Common myeloid progenitor, CD34-positive (primary cell): ENCODE data around the gene KATNAL1.

ENCODE experiments used
- CTCF ChIA-PET: fragments of 350-600 bp; sonication (Branson Sonifier 250); formaldehyde crosslinking; loops from one replicate; lab custom pipeline; 2021; ENCODE audit warnings: antibody characterized with exemption; lab: Charles Lee
- POLR2A ChIA-PET: fragments of 350-600 bp; sonication (Branson Sonifier 250); formaldehyde crosslinking; loops from one replicate; lab custom pipeline; 2021; ENCODE audit warnings: antibody characterized with exemption; lab: Charles Lee
- DNase-seq, 3 donors: peaks; one replicate each; pipeline versions ENCODE4 v3.0.0 to v3.0.0-alpha.2; 2013
- H3K27ac ChIP-seq, 2 experiments: 1 replicate in 1 of 2; 2 replicates in 1 of 2; pipeline ENCODE4 v1.7.0; 2013; ENCODE audit warnings: inconsistent platforms in 2 of 2, low read length in 2 of 2, mild to moderate bottlenecking in 2 of 2, low read depth in 1 of 2, moderate library complexity in 1 of 2; ENCODE audit not compliant: severe bottlenecking in 2 of 2, insufficient read depth in 1 of 2, poor library complexity in 1 of 2
- H3K27me3 ChIP-seq, 5 experiments: replicated peaks in 2 of 5; 1 replicate in 3 of 5; 2 replicates in 2 of 5; pipeline versions ENCODE4 v1.6.1 to v1.7.0; 2013; ENCODE audit warnings: low read length in 4 of 5, mild to moderate bottlenecking in 2 of 5, moderate library complexity in 2 of 5, inconsistent platforms in 1 of 5; ENCODE audit not compliant: insufficient read depth in 5 of 5, control insufficient read depth in 4 of 5
- H3K36me3 ChIP-seq, 4 experiments: 1 replicate in 2 of 4; 2 replicates in 2 of 4; pipeline versions ENCODE4 v1.6.1 to v1.7.0; 2013; ENCODE audit warnings: low read length in 3 of 4, control low read depth in 1 of 4, mild to moderate bottlenecking in 1 of 4; ENCODE audit not compliant: control insufficient read depth in 4 of 4, insufficient read depth in 4 of 4
- H3K4me1 ChIP-seq, 4 experiments: 1 replicate in 3 of 4; 2 replicates in 1 of 4; pipeline versions ENCODE4 v1.6.1 to v1.7.1; 2013; ENCODE audit warnings: low read length in 3 of 4, mild to moderate bottlenecking in 3 of 4, control low read depth in 1 of 4, inconsistent platforms in 1 of 4, moderate library complexity in 1 of 4; ENCODE audit not compliant: control insufficient read depth in 4 of 4, insufficient read depth in 4 of 4; ENCODE audit errors: control extremely low read depth in 1 of 4
- H3K4me3 ChIP-seq, 7 experiments: 1 replicate in 4 of 7; 2 replicates in 3 of 7; pipeline versions ENCODE4 v1.5.1 to v1.7.0; 2013; ENCODE audit warnings: mild to moderate bottlenecking in 7 of 7, low read length in 6 of 7, moderate library complexity in 6 of 7, inconsistent platforms in 2 of 7, low read depth in 2 of 7, control low read depth in 1 of 7; ENCODE audit not compliant: insufficient read depth in 4 of 7, control insufficient read depth in 1 of 7; ENCODE audit errors: extremely low read depth in 1 of 7
- H3K9me3 ChIP-seq, 5 experiments: 1 replicate in 4 of 5; 2 replicates in 1 of 5; pipeline versions ENCODE4 v1.6.1 to v1.7.1; 2013; ENCODE audit warnings: low read length in 4 of 5, mild to moderate bottlenecking in 2 of 5, inconsistent platforms in 1 of 5, low read depth in 1 of 5, moderate library complexity in 1 of 5; ENCODE audit not compliant: control insufficient read depth in 4 of 5, insufficient read depth in 2 of 5; ENCODE audit errors: control extremely low read depth in 1 of 5
- WGBS: methylation state at CpG from one replicate; pipeline ENCODE4 v1.1.5; 2013; ENCODE audit not compliant: insufficient coverage; 5-methylcytosine and 5-hydroxymethylcytosine counted together

KATNAL1 gene

DNA sequence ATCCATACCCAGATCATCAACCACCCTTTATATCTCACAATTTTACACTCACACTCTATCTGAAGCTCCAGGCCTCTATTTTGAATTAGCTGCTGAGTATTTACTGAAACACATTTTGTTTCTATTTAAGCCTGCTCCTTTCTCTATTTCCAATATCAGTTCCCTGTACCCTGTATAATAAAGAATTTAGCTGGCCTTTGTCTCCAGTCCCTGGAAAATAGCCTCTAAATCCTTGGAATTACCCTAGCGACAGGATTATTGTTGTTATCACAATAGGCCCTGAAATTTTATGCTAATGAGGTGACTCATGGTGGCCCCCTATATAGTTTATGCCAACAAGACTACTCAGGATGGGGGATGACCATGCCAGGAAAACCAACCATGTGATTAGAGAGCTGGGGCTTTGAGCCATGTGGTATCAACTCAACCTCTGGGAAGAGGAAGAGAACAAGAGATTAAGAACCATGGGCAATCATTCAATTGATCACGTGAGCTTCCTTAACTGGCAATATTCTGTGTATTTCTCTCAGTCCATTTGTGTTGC lies 72.7 kb downstream of the KATNAL1 start:
- H3K27ac ChIP-seq = no peak overlapping the region
- POLR2A ChIA-PET = no interaction called here
- no peaks in the 10 kb centered on the region for H3K4me1 ChIP-seq
- H3K36me3 ChIP-seq = peaks cover 8 to 30% (median 13%) of the 10 kb centered on the region in 4 experiments
- H3K4me3 ChIP-seq = no peak overlapping the region
- CTCF ChIA-PET = interaction anchor here (0.6 to 1.4 kb wide), 3 partner anchors 15 to 41 kb away, joined by 3 to 4 read pairs (median 3); no protein-coding TSS in a partner anchor
- H3K9me3 ChIP-seq = peaks cover 0 to 9% (median 0%) of the 10 kb centered on the region in 5 experiments
- no peak for DNase-seq
- H3K27me3 ChIP-seq = no peaks in the 10 kb centered on the region
- 100% methylated on average over 1 of the region's 2 CpGs for WGBS

DNA sequence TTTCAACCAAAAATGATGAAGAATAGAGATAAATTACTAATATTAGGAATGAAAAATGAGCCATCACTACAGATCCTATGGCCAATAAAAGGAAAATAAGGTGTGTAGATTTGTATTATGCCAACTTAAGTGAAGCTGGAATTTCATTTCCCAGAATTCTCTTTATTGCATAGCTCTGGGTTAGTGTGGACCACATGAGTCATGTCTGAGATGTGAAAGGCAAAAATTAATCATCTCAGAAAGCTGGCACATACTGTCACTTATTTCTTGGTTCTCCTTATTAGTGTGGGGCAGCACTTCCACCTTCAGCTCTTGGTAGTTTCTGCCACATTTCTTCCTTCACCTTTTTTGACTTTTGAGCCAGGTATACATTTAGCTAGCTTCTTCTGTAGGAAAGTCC lies 82.6 kb downstream of the KATNAL1 start:
- H3K27ac ChIP-seq = no peak overlapping the region
- ChIA-PET POLR2A (no interaction called here), CTCF (no interaction called here)
- peaks cover 24 to 69% (median 32%) of the 10 kb centered on the region in 4 experiments for H3K36me3 ChIP-seq
- no peak overlapping the region for H3K4me3 ChIP-seq
- H3K9me3 ChIP-seq = peaks cover 7 to 30% (median 14%) of the 10 kb centered on the region in 5 experiments
- no peaks in the 10 kb centered on the region for H3K4me1 ChIP-seq
- H3K27me3 ChIP-seq = no peaks in the 10 kb centered on the region
- DNase-seq = peak in 2 of 3 donors; percentile 7 to 15

DNA sequence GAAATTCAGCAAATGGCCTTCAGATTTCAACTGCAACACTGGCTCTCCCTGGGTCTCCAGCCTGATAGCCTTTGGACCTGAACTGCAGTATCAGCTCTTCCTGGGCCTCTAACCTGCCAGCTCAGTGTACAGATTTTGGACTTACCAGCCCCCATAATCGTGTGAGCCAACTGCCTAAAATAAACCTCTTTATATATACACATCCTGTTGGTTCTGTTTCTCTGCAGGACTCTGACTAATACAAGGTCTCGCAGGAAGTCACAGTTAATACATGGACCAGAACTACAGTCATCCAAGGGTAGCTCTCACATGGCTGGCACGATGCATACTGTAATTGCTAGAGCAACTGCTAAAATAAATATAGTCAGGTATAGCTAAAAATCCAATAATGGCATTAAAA lies 85.1 kb downstream of the KATNAL1 start:
- CTCF ChIA-PET = interaction anchor here (1.2 kb wide), 1 partner anchor 25 kb away, joined by 3 read pairs; no protein-coding TSS in a partner anchor

DNA sequence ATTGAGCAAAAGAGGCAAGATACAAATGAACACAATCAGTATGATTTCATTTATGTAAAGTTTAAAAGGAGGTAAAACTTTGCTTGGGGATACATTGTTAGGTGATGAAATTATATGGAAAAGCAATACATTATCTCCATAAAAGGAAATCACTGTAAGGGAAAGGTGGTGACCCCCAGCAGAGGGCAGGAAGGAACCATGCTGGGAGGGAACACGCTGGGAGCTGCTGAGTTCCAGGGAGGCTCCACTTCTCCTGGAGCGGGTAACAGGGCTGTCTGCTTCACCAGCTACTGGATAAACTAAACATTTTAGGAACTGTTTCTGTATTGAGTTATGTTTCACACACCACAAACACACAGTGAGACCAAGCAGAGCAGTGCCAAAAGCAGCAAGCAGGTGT lies 91.2 kb downstream of the KATNAL1 start:
- H3K4me3 ChIP-seq = no peak overlapping the region
- ChIA-PET CTCF (no interaction called here), POLR2A (no interaction called here)
- no peaks in the 10 kb centered on the region for H3K27me3 ChIP-seq
- no CpG with 5 or more reads among the region's 2 CpGs for WGBS
- DNase-seq = no peak
- no peaks in the 10 kb centered on the region for H3K9me3 ChIP-seq
- no peaks in the 10 kb centered on the region for H3K4me1 ChIP-seq
- peaks cover 5 to 17% (median 7%) of the 10 kb centered on the region in 4 experiments for H3K36me3 ChIP-seq
- H3K27ac ChIP-seq = no peak overlapping the region

More for the DNA sequence above, 85.1 kb downstream of the KATNAL1 start:
- DNase-seq = no peak
- Histone ChIP-seq H3K4me3 (no peak overlapping the region), H3K9me3 (peaks cover 7 to 30% (median 14%) of the 10 kb centered on the region in 5 experiments), H3K4me1 (no peaks in the 10 kb centered on the region), H3K36me3 (peaks cover 23 to 60% (median 24%) of the 10 kb centered on the region in 4 experiments), H3K27ac (no peak overlapping the region), H3K27me3 (no peaks in the 10 kb centered on the region)
- WGBS = 86% methylated on average over 1 of the region's 3 CpGs
- POLR2A ChIA-PET = no interaction called here

DNA sequence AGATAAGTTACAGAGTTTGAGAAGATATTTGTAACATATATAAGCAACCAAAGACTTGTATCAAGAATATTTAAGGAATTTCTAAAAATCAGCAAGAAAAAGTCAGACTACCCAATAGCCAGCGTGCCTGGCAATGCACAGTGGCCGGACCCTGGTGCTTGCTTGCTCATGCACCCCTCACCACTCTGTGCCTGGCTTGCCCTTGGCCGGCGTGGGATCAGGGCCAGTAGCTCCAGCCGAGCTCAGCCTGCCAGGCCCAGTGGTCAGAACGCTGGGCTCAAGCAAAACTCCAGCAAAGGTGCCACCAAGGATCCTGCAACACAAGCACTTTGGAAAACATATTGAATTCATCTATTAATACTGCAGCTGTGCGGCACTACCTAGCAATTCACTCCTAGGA lies 95.1 kb downstream of the KATNAL1 start:
- H3K27me3 ChIP-seq = no peaks in the 10 kb centered on the region
- WGBS = 100% methylated on average over 6 of the region's 7 CpGs
- no peaks in the 10 kb centered on the region for H3K4me1 ChIP-seq
- no peak for DNase-seq
- no peak overlapping the region for H3K4me3 ChIP-seq
- no peaks in the 10 kb centered on the region for H3K9me3 ChIP-seq
- ChIA-PET POLR2A (no interaction called here), CTCF (no interaction called here)
- H3K27ac ChIP-seq = no peak overlapping the region
- H3K36me3 ChIP-seq = peaks cover 2 to 26% (median 12%) of the 10 kb centered on the region in 4 experiments

DNA sequence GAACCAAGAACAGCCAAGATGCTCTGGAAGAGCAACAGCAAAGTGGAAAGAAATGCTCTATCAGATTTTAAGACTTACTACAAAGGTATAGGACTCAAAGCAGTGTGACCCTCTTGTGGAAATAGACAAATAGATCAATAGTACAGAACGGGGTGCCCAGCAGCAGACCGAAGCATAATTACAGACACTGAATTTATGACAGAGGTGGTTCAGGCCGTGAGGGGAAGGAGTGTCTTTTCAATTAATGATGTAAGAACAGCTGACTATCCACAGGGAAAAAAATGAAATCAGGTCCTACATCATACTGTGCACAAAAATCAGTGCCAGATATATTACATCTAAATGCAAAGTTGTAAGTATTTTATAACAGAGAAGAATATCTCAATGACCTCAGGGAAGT lies 95.6 kb downstream of the KATNAL1 start:
- Histone ChIP-seq H3K9me3 (no peaks in the 10 kb centered on the region), H3K27me3 (no peaks in the 10 kb centered on the region), H3K4me1 (no peaks in the 10 kb centered on the region), H3K27ac (no peak overlapping the region), H3K4me3 (no peak overlapping the region), H3K36me3 (peaks cover 2 to 24% (median 11%) of the 10 kb centered on the region in 4 experiments)
- WGBS = 100% methylated on average over 3 of the region's 3 CpGs
- DNase-seq = no peak
- POLR2A ChIA-PET = no interaction called here
- CTCF ChIA-PET = interaction anchor here (1.4 kb wide), 1 partner anchor 80 kb away, joined by 4 read pairs; no protein-coding TSS in a partner anchor

DNA sequence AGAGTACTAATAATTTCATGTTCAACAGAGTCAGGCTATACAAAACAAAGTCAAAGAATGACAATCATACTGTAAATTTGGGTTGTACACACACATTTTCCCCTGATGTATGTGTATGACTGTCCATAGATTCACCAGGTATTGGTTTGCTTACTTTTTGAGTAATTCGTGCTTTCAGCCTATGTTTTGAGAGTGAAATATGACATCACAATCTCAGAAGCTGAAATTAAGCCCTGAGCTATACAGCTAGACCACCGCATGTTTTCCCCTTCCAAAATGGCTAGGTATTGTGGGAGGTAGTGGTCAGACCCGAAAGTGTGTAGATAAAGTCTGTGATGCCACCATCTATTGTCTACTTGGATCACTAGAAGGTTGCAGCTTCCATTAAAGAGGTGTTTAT lies 102.8 kb downstream of the KATNAL1 start:
- POLR2A ChIA-PET = no interaction called here
- Histone ChIP-seq H3K4me3 (no peak overlapping the region), H3K36me3 (peaks cover 0 to 23% (median 9%) of the 10 kb centered on the region in 4 experiments), H3K4me1 (no peaks in the 10 kb centered on the region), H3K27me3 (no peaks in the 10 kb centered on the region), H3K27ac (no peak overlapping the region), H3K9me3 (no peaks in the 10 kb centered on the region)
- WGBS = no CpG with 5 or more reads among the region's 3 CpGs
- no peak for DNase-seq
- CTCF ChIA-PET = no interaction called here
